Ovary (tissue), 9 donors: ENCODE results near the gene ADAMTS3. TPM values are rescaled to one million over a fixed set of nuclear protein-coding genes. Genes with fewer than 3 reads are reported as not detected.

Source experiments
- DNase-seq, 5 donors: peaks; one replicate each; pipeline ENCODE4 v3.0.0-alpha.2; 2019 to 2020
- H3K27ac ChIP-seq, 2 donors: fragments of 200-600 bp; one replicate each; pipeline versions ENCODE4 v1.5.1 to v1.8.0; 2019 to 2022
- H3K27me3 ChIP-seq: fragments of 200-600 bp; one replicate; pipeline ENCODE4 v1.8.0; 2022
- H3K36me3 ChIP-seq: fragments of 200-600 bp; sonication (generic); one replicate; pipeline ENCODE4 v1.5.1; 2019
- H3K4me1 ChIP-seq: one replicate; pipeline ENCODE4 v1.8.1; 2013; ENCODE audit warnings: mild to moderate bottlenecking, moderate library complexity; ENCODE audit not compliant: insufficient read depth
- H3K4me3 ChIP-seq: fragments of 200-600 bp; sonication (generic); one replicate; pipeline ENCODE4 v1.5.1; 2017
- H3K9me3 ChIP-seq, 2 donors: fragments of 200-600 bp in 1 of 2; sonication (generic) in 1 of 2; one replicate each; pipeline versions ENCODE4 v1.5.1 to v1.8.1; 2013 to 2019; ENCODE audit warnings: mild to moderate bottlenecking in 1 of 2, moderate library complexity in 1 of 2
- EP300 ChIP-seq: sonication (generic); formaldehyde crosslinking; IDR thresholded peaks from one replicate; pipeline ENCODE4 v1.6.1; 2017; ENCODE audit warnings: antibody characterized with exemption
- POLR2A ChIP-seq: fragments of 450-650 bp; IDR thresholded peaks from one replicate; pipeline ENCODE4 v1.6.1; 2017; ENCODE audit warnings: antibody characterized with exemption, mild to moderate bottlenecking, moderate library complexity
- WGBS, 3 donors: extraction: QIAGEN DNeasy Blood & Tissue Kit in 1 of 3; methylation state at CpG; one replicate each; pipeline versions ENCODE4 v1.1.5 to v1.1.7; 2013 to 2017; 5-methylcytosine and 5-hydroxymethylcytosine counted together
- intact Hi-C, 4 donors: fragments of 100-400 bp; cut with DNase I; formaldehyde crosslinking; loops; one replicate each; pipeline versions ENCODE4 v1.11.0 to v1.15.1; 2022 to 2023
- polyA plus RNA-seq, 2 donors: library from polyadenylated mRNA; stranded (reverse); fragments of 200-250 nt in 1 of 2; fragments of 350-450 nt in 1 of 2; fragmentation: Illumina TruSeq in 1 of 2; extraction: RNeasy Lipid Tissue Mini Kit (QIAGEN cat#74804) in 1 of 2; gene quantifications; one replicate each; pipeline ENCODE4 v1.2.3, GENCODE V29; 2013 to 2014
- total RNA-seq, 7 donors: library from RNA; depleted of rRNA in 2 of 7; stranded (reverse); fragments of >200 nt in 2 of 7; fragmentation: NEBNext Ultra II Directional in 3 of 7; extraction: Animal tissue kit (Norgen Biotek cat#: 25700) in 3 of 7; gene quantifications; one replicate each; pipeline versions ENCODE4 v1.1.0 to v1.2.4, GENCODE V29; 2016 to 2023
- TF ChIP-seq, protein P1 (sequence below), 3 donors: fragments of 450-650 bp in 2 of 3; fragments of 200-600 bp in 1 of 3; IDR thresholded peaks; one replicate each; pipeline versions ENCODE4 v1.5.1 to v1.8.0; 2016 to 2022; ENCODE audit warnings: antibody characterized with exemption in 3 of 3, mild to moderate bottlenecking in 1 of 3
- donor health status: DM: no; HTN: no; CAD: no; lungs with moderate emphysema.
- donor health status: DM: no; HTN: no; CAD: no.
- donor health status: Bipolar disorder and iron deficiency.
- donor health status: DM: yes; HTN: yes; CAD: no.
- donor health status: DM: no; HTN: no; CAD: no.
- donor health status: DM: yes; HTN: yes; CAD: no.

The ADAMTS3 gene
- total and polyA plus RNA-seq, 9 donors: 1.2 to 6.6 (median 4.6) TPM

DNA sequence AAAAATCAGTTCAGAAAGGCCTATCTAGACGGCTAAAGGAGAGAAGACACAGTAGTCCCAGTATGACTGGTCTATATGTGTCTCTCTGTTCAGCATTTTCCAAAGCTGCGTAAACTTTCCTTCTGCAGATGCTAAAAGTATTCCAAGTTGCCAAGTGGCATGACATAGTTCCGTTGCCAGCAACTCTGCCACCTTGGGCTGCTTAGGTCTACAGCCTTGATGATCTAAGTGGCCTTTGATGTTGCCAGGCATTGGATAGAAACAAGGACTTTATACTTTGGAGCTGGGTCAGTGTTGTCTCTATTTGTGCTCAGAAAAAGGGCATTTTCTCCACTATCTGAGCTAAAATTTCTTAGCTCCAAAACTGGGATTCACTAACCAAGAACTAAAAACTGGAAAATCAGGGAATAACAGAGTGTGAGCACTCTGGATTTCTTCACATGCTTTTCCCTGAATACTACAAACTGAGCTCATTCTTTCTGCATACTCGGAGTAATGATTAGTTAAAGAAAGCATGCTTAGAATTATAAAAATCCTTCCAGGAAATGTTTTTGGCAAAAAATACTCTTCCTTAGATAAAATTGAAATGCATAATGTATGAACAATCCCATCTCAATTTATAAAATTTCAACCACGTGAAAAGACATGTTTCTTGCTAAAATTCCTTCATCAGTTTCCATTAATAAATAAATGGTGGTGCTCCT, 191.4 kb downstream of the ADAMTS3 start:
- DNase-seq: no peak
- H3K36me3 ChIP-seq: no peaks in the 10 kb centered on the region
- no peak overlapping the region for H3K4me3 ChIP-seq
- WGBS, 3 donors: 52 to 58% (median 57%) methylated on average over 5 of the region's 5 CpGs
- no peak overlapping the region for H3K27ac ChIP-seq
- no peaks in the 10 kb centered on the region for H3K9me3 ChIP-seq
- H3K27me3 ChIP-seq: no peaks in the 10 kb centered on the region
- TF ChIP-seq POLR2A: no peak
- TF ChIP-seq, protein P1, sequence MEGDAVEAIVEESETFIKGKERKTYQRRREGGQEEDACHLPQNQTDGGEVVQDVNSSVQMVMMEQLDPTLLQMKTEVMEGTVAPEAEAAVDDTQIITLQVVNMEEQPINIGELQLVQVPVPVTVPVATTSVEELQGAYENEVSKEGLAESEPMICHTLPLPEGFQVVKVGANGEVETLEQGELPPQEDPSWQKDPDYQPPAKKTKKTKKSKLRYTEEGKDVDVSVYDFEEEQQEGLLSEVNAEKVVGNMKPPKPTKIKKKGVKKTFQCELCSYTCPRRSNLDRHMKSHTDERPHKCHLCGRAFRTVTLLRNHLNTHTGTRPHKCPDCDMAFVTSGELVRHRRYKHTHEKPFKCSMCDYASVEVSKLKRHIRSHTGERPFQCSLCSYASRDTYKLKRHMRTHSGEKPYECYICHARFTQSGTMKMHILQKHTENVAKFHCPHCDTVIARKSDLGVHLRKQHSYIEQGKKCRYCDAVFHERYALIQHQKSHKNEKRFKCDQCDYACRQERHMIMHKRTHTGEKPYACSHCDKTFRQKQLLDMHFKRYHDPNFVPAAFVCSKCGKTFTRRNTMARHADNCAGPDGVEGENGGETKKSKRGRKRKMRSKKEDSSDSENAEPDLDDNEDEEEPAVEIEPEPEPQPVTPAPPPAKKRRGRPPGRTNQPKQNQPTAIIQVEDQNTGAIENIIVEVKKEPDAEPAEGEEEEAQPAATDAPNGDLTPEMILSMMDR (IDR thresholded peaks at IDR 0.05): no peak
- no peak for TF ChIP-seq EP300
- H3K4me1 ChIP-seq: no peaks in the 10 kb centered on the region
- intact Hi-C loops: no loop called here

DNA sequence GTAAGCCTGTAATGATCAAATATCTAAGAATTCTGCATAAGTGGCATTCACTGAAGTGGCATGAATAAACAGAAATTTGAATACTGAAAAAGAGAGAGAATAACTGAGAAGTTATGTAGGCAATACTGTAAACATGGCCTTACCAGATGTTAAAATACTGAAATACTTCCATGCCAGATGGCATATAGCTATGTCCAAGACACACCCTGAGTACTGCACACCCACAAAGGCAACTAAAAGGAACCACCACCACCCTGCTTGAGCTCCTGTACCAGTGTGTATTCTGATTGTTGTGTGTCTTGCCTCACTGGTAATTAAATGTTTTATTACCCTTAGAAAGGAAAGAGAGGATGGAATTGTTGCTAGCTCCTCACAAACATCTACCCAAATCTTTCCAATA, 192.1 kb downstream of the ADAMTS3 start:
- no peaks in the 10 kb centered on the region for H3K27me3 ChIP-seq
- no peak for TF ChIP-seq EP300
- H3K27ac ChIP-seq: no peak overlapping the region
- no peaks in the 10 kb centered on the region for H3K9me3 ChIP-seq
- no peaks in the 10 kb centered on the region for H3K36me3 ChIP-seq
- H3K4me3 ChIP-seq: no peak overlapping the region
- no peak for DNase-seq
- H3K4me1 ChIP-seq: no peaks in the 10 kb centered on the region
- intact Hi-C loops: no loop called here

GRCh38 chr4:72375073-72375736, 193.8 kb downstream of the ADAMTS3 start:
- no peaks in the 10 kb centered on the region for H3K4me1 ChIP-seq
- TF ChIP-seq POLR2A (no peak), EP300 (no peak)
- TF ChIP-seq, protein P1 (IDR thresholded peaks at IDR 0.05): no peak
- H3K9me3 ChIP-seq: no peaks in the 10 kb centered on the region
- 49 to 64% (median 49%) methylated on average over 4 of the region's 4 CpGs for WGBS, 3 donors
- H3K27me3 ChIP-seq: peaks cover 2% of the 10 kb centered on the region
- intact Hi-C loops: no loop called here
- DNase-seq: no peak
- H3K4me3 ChIP-seq: no peak overlapping the region
- H3K36me3 ChIP-seq: no peaks in the 10 kb centered on the region
- no peak overlapping the region for H3K27ac ChIP-seq

- Histone ChIP-seq H3K9me3 (no peaks in the 10 kb centered on the region), H3K4me1 (no peaks in the 10 kb centered on the region), H3K4me3 (no peak overlapping the region), H3K27me3 (peaks cover 2% of the 10 kb centered on the region), H3K27ac (no peak overlapping the region), H3K36me3 (no peaks in the 10 kb centered on the region)
- intact Hi-C loops: no loop called here
- no peak for TF ChIP-seq EP300
- TF ChIP-seq POLR2A: no peak
- TF ChIP-seq, protein P1 (IDR thresholded peaks at IDR 0.05): no peak
- 2 to 9% (median 6%) methylated on average over 1 of the region's 1 CpG for WGBS, 3 donors
- no peak for DNase-seq
Observed at GRCh38 chr4:72374159-72374558, 194.9 kb downstream of the ADAMTS3 start.

DNA sequence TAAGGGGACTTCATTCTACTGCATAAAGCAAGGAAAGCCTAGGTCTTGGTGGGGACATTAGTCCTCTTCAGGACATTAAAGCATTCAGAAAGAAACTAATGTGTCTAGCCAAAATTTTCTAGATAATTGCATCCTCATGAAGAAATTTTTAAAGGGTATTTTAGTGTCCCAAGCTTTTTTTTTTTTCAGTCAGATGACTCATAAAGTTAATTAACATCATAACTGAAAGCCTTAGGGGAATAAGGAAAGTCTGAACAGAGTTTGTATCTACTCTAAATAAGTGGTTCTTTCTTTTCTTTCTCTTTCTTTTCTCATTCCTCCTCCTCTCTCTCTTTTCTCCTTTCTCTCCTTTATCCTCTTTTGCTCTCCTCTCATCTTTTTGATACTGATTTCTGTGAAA, 202.4 kb downstream of the ADAMTS3 start:
- Histone ChIP-seq H3K4me1 (no peaks in the 10 kb centered on the region), H3K27ac (no peak overlapping the region), H3K4me3 (no peak overlapping the region), H3K36me3 (no peaks in the 10 kb centered on the region), H3K9me3 (no peaks in the 10 kb centered on the region), H3K27me3 (peaks cover 1% of the 10 kb centered on the region)
- TF ChIP-seq, protein P1 (IDR thresholded peaks at IDR 0.05): no peak
- TF ChIP-seq POLR2A (no peak), EP300 (no peak)
- DNase-seq: no peak
- intact Hi-C loops: no loop called here
